22Rv1 (cell line): ENCODE results near the gene CD68.

Experiments used
- CTCF ChIP-seq: fragments of 450-650 bp; IDR thresholded peaks from 2 replicates; pipeline ENCODE4 v1.5.1; 2017; ENCODE audit warnings: mild to moderate bottlenecking
- ZFX ChIP-seq: fragments of 450-650 bp; IDR thresholded peaks from 2 replicates; pipeline ENCODE4 v1.6.1; 2017; ENCODE audit warnings: antibody characterized with exemption, borderline replicate concordance

- TF ChIP-seq CTCF, result no peak
- TF ChIP-seq ZFX, result no peak
Measured at GRCh38 chr17:7629939-7630571, 50.6 kb downstream of the CD68 start, which contains the start of gene SHBG.
